GM10847 (cell line): ENCODE results near the gene CCDC142.

Experiments
- POLR2A ChIP-seq: IDR thresholded peaks from 2 replicates; pipeline ENCODE4 v1.6.1; 2011; ENCODE audit not compliant: insufficient read length; ENCODE audit errors: extremely low read depth

CCDC142 gene

DNA sequence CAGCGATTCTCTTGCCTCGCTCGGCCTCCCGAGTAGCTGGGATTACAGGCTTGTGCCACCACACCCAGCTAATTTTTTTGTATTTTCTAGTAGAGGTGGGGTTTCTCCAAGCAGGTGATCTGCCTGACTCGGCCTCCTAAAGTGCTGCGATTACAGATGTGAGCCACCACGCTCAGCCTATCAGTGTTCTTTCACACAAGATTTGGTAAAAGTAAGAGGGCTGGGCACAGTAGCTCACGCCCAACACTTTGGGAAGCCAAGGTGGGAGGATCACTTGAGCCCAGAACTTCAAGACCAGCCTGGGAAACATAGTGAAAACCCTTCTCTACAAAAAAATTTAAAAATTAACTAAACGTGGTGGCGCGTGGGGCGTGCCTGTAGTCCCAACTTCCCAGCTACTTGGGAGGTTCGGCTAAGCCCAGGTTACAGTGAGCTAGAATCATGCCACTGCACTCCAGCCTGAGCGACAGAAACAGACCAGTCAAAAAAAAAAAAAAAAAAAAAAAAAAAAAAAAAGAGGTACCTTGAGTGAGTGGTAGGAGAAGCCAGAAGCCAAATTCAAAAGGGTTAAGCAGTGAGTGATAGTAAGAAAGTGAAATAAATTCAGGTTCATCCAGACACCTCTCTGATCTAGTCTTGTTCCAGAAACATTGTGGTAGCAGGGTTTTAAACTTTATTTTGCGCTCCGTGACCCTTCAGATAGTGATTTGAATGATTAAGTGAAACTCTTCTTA, 11.3 kb downstream of the CCDC142 start:
- TF ChIP-seq POLR2A = no peak

DNA sequence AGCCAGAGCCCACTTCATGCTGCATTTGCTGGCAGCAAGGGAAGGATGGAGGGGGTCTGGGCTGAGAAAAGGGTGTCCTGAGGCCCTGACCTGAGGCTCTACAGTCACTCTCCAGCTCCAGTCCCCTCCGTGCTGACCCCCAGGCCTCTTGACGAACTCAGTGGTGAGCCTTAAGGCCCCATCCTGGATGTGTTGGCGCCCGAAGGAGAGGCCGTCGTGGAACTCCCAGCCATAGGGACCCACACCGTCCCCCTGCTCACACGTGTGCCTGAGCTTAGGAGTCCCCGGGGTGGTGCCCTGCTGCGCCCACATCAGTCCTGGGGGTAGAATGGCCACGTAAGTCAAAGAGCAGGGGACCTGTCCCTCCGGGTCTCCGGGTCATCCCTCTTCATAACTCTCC, 18.4 kb downstream of the CCDC142 start:
- TF ChIP-seq POLR2A = no peak

DNA sequence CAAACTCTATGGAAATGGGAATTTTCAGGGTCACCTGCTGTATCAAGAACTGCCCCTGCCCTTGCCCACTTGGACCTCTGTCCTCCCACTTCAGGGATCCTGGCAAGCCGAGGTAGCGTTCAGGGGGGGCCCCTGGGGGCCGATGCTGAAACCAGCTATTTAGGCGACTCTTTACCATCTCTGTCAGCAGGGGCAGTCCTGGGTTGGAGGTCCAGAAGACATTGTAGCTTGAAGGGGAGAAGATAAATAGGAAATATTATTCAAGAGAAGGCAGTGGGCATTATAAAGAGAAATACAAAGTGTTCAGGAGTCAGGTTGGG, 20.1 kb downstream of the CCDC142 start:
- no peak for TF ChIP-seq POLR2A

DNA sequence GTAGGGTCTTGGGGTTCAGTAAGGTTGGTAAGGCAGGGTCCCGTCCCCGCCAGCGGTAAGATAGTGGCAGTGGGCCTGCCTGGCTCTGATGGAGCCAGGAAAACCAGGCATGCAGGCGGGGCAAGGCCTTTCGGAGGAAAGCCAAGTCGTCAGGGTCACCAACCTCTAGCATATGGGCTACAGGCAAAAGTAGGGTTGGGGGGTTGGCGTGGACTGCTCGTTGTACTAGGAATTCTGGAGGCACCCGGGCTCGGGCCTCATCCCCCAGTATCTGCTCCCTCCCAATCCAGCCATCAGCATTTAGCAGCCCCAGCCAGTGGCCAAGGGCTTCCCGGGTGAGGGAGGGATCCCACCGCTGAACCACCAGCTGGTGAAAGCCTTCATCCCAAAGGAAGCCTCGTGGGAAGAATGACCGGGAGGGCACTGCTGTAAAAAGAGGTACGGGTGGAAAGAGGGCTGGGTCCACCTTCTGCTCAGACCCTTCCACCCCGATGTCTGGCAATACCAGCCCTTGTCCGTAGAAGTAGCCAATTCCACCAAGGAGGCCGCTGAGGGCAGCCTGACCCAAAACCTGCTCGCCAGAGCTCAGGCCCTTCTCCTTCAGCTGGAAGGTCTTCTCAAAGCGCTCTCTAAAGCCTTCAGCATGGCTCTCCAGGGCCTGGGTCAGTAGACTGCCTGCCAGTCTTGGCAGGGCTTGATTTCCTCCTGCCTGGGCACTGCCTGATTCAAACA, 20.6 kb downstream of the CCDC142 start:
- TF ChIP-seq POLR2A = no peak

DNA sequence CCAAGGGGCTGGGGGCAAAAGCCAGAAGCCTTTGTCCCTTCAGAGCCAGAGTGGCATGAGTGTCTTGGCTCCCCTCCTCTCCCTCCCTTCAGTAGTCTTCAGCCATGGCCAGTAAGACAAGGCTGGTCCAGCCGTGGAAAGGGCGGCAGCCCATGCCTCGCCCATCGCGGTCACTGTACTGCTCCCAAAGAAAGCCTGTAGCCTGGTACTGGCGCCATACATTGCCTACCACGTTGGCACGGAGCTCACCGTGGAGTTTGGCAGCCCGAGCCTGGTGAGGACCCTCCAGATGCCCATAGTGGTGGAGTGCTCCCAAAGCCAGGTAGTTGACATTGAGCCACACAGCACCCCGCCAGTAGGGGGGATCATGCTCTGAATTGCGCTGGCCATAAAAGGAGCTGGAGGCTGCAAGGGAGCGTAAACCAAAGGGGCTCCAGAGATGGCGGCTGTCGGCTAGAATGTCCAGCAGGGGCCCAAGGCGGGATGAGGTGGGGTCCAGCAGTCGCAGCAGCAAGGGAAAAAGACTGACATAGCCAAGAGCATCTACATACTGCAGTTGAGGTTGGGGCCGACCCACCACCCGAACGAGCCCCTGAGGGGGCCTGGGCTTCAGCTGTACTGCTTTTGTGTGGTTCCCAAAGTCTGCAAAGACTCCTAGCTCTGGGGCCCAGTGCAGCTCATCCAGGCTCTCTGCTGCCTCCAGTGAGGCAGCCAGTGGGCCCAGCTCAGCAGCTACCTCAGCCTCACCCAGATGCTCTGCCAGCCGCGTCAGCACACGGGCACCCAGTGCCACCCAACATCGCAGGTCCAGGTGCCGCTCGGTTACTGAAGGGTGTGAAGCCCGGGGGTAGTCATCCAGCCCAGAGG, 21.4 kb downstream of the CCDC142 start:
- TF ChIP-seq POLR2A = no peak

DNA sequence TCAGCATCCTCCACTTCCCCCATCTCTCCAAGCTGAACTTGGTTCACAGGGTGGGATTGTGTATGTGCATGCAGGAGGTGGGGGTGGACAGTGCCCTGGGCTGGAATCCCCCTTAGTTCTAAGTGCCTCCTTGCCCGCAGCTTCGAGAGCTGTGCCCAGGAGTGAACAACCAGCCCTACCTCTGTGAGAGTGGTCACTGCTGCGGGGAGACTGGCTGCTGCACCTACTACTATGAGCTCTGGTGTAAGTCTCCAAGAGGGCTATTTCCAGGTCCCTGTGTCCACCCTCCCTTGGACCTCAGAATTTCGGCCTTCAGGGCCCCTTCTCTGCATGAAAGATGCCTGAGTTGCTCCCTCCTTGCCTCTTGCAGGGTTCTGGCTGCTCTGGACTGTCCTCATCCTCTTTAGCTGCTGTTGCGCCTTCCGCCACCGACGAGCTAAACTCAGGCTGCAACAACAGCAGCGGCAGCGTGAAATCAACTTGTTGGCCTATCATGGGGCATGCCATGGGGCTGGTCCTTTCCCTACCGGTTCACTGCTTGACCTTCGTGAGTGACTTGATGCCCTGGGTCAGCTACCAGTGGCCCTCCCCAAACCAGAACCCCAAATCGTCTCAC, 23.2 kb downstream of the CCDC142 start:
- TF ChIP-seq POLR2A = peak; percentile 5

DNA sequence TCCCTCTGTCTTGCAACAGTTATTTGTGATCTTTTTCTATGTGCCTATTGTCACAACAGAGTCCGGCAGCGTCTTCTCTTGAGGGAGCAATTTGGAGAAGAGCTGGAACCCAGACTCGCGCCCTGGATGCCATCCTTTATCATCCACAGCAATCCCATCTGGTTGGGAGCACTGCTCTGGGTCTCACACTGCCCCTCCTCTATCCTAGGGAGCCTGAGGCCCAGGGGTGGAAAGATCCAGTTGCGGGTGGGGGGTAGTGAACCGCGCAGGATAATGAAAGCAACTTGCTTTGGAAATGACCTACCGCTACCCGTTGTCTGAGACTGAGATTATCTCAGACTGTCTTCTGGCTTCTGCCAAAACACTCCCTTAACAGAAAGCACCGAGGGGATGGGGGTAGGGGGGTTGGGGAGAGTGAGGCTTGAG, 23.8 kb downstream of the CCDC142 start:
- no peak for TF ChIP-seq POLR2A

DNA sequence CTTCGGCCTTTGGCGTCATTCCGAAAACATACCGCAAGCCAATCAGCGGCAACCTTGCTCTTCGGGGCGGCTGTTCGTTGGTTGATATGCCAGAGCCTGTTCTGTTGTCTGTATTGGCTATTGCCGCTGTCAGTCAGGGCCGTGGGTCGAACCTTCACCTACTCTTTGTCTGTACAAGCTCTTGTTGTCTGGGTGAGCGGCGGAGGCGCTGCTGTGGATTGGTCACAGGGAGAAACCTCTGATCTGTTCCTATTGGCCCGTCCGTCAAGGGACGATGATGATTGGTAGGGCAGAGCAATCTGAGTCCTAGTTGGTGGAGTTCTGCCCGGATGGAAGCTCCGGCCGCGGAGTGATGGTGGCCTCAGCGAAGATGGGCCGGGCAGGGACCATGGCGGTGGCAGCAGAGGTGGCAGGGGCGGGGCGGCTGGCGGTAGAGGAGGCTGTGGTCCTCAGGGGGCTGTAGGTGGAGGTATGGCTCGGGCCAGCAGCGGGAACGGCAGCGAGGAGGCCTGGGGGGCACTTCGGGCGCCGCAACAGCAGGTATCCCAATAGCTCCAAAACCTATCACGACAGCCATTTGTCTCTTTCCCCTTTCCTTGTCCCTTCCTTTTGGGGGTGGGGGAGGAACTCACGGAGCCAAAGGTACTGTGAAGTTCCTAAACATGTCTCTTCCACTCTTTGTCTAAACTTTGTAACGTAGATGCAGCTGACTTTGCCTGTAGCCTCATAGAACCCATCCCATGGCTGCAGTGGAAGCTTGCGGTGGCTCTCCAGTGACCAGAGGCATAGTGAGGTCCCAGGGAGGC, 24.5 kb downstream of the CCDC142 start, which contains the start of gene WBP1:
WBP1 (plus strand) TSS at position 307 of the 806 bp plus-strand sequence; CDS start at position 472, 165 bp downstream.
- peak; percentile 40 for TF ChIP-seq POLR2A

DNA sequence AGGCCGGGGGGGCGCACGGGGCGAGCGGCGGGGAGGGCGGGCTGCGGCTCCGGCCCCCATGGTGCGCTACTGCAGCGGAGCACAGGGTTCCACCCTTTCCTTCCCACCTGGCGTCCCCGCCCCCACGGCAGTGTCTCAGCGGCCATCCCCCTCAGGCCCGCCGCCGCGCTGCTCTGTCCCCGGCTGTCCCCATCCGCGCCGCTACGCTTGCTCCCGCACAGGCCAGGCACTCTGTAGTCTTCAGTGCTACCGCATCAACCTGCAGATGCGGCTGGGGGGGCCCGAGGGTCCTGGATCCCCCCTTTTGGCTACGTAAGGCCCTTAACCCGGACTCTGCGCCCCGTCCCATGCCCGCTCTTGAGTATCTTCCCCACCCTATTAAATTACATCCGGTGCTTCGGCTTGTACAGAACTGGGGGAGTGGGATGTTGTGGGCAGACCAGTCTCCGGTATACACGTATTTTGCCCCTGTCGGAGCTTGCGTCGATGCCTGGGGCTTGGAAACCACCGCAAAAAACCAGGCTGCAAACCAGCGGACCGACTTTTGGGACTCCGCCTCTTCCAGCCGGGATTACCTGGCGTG, 25.2 kb downstream of the CCDC142 start:
- TF ChIP-seq POLR2A = peak; percentile 41

DNA sequence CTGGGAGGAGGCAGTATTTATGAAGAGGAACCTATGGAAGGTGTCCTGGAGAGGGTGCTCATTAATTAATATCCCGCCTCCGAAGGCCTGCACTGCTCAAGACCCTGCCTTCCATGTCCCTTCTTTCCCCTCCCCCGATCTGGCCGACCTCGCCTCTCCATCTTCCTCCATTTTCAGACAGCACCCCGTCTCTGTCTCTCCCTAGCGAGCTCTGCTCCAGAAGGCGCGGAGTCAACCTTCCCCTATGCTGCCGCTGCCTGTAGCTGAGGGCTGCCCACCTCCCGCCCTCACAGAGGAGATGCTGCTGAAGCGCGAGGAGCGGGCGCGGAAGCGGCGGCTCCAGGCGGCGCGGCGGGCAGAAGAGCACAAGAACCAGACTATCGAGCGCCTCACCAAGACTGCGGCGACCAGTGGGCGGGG, 25.7 kb downstream of the CCDC142 start:
- peak; percentile 40 for TF ChIP-seq POLR2A

DNA sequence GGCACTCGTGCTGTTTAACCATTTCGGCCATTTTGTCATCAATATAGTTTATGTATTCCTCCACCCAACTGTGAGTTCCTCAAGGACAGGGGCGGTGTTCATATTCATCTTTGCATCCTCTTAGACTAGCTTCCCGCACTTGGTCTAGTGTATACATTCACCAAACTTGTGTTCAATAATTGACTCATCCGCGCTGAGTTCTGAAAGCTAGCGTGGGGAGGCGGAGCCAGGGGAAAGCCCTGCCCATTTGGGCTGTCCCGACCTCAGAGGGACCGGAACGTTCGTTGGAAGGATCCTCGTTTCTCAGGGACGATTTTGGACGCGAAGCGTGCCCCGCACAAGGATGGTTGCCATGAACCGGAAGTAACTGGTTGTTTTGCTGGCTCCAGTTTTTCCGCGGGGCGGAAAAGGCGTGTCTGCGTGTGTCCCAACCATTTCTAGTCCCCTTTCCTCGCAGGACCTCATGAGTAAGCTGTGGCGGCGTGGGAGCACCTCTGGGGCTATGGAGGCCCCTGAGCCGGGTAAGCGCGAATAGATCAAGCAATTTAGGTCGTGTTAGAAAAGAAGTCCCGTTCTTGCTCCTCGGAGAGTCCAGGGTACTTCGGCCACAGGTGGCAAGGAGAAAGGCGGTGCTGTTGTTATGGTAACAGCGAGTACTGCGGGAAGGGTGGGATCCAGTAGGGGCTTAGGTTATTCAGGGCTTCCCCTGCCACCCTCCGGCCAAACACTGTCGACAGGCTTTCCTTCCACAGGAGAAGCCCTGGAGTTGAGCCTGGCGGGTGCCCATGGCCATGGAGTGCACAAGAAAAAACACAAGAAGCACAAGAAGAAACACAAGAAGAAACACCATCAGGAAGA, 27.9 kb downstream of the CCDC142 start, which contains the start of gene INO80B:
INO80B (plus strand) TSS at position 434 of the 858 bp plus-strand sequence; CDS start at position 464, 30 bp downstream.
- TF ChIP-seq POLR2A = no peak

DNA sequence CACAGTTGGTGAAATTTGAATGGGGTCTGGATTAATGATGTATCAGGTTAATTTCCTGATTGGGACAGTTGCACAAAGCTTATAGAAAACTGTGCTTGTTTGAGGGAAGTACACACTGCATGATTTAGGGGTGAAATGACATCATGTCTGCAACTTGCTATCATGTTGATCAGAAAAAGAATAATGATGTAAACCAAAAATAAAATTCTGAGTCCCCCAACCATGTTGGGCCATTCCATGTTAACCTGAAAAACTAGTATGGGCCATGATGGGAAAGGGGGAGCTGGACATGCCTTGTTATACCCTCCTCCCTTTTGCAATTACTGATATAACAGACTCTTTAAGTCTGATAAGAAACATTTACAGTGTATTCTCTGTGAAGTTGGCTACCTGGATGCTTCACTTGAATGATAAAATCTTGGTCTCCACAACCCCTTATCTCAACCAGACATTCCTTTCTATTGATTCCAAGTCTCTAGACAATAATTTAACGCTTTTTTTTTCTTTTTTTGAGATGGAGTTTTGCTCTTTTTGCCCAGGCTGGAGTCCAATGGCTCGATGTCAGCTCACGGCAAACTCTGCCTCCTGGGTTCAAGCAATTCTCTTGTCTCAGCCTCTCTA, 32.1 kb downstream of the CCDC142 start:
- TF ChIP-seq POLR2A = no peak

DNA sequence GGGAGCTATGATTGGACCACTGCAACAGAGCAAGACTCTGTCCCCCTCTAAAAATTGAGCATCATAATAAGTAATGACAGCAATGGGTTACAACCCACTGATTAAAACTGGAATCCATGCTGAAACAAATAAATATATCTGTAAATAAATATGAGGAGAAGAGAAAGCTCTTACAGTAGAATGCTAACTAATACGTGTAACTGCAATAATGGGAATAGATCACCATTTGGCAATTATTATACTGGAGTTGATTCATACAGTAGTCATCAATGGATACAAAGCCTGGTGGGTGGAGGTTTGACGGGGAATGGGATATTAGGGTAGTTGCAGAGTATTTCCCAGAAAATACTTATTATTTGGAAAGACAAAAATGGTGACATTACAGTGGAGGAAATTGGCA, 34.0 kb downstream of the CCDC142 start:
- no peak for TF ChIP-seq POLR2A
